Measurements from ENCODE around the gene ARMCX4. TPM values are rescaled to one million over a fixed set of nuclear protein-coding genes. Genes with fewer than 3 reads are reported as not detected.

Gene ARMCX4
- total RNA-seq, 1 experiment from 2014 or later = 5.0 TPM

DNA sequence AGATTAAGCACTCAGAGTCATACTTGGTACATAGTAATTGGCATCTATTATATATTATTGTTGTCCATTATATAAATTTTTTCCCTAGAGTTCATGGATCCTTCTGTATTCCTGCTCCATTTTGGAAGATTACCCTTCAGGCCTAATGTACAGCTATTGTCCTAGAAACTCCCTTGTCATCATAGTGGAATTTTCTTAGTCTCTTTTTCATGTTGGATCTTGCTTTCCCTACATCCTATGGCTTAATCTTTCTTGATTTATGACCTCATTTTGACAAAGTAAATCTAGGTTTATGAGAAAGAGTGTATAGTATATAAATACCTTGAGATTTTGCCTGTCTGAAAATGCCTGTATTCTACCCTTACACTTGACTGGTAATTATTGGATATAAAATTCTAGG lies 22.1 kb downstream of the ARMCX4 start:
- ChIA-PET POLR2A (no interaction called here), CTCF (no interaction called here)
- H3K4me3 Mint-ChIP-seq (ENCODE audit: unreplicated experiment) = no peak overlapping the region
- no peaks in the 10 kb centered on the region for H3K36me3 Mint-ChIP-seq (ENCODE audit: insufficient read depth, unreplicated experiment)
- no peaks in the 10 kb centered on the region for H3K4me1 ChIP-seq
- H3K27me3 Mint-ChIP-seq (ENCODE audit: insufficient read depth, unreplicated experiment) = peaks cover 2% of the 10 kb centered on the region
- DNase-seq = no peak
- H3K4me3 ChIP-seq (ENCODE audit: low read depth, low read length) = no peak overlapping the region
- BruUV-seq (replicated peaks) = no TSS peak
- TF ChIP-seq, protein P1, sequence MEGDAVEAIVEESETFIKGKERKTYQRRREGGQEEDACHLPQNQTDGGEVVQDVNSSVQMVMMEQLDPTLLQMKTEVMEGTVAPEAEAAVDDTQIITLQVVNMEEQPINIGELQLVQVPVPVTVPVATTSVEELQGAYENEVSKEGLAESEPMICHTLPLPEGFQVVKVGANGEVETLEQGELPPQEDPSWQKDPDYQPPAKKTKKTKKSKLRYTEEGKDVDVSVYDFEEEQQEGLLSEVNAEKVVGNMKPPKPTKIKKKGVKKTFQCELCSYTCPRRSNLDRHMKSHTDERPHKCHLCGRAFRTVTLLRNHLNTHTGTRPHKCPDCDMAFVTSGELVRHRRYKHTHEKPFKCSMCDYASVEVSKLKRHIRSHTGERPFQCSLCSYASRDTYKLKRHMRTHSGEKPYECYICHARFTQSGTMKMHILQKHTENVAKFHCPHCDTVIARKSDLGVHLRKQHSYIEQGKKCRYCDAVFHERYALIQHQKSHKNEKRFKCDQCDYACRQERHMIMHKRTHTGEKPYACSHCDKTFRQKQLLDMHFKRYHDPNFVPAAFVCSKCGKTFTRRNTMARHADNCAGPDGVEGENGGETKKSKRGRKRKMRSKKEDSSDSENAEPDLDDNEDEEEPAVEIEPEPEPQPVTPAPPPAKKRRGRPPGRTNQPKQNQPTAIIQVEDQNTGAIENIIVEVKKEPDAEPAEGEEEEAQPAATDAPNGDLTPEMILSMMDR (IDR thresholded peaks at IDR 0.05; ENCODE audit: insufficient read depth in 1 of 2, low read depth in 1 of 2, low read length in 1 of 2, severe bottlenecking in 1 of 2, unreplicated experiment in 1 of 2) = no peak
- no peak overlapping the region for H3K27ac Mint-ChIP-seq (ENCODE audit: unreplicated experiment)
- H3K4me1 Mint-ChIP-seq (ENCODE audit: low read depth, unreplicated experiment) = no peaks in the 10 kb centered on the region
- no peaks in the 10 kb centered on the region for H3K9me3 Mint-ChIP-seq (ENCODE audit: unreplicated experiment)
- no peaks in the 10 kb centered on the region for H3K9me3 ChIP-seq
- H3K27me3 ChIP-seq (replicated peaks; ENCODE audit: control insufficient read depth, insufficient read depth, low read length) = no peaks in the 10 kb centered on the region
- intact Hi-C loops (cut with micrococcal nuclease; ENCODE audit: unreplicated experiment) = no loop called here
- H3K36me3 ChIP-seq (ENCODE audit: control insufficient read depth, insufficient read depth, low read length) = no peaks in the 10 kb centered on the region

DNA sequence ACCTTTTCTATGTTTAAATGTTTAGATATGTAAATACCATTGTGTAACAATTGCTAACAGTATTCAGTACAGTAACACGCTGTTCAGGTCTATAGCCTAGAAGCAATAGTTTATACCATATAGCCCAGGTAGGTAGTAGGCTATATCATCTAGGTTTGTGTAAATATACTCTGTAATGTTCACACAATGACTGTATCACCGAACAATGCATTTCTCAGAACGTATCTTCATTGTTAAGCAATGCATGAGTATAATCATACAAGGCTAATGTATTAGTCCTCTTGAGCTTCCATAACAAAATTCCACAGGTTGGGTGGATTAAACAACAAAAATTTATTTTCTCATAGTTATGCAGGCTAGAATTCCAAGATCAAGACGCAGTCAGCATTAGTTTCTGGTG lies 22.7 kb downstream of the ARMCX4 start:
- CTCF ChIA-PET = no interaction called here
- TF ChIP-seq, protein P1 (IDR thresholded peaks at IDR 0.05; ENCODE audit: insufficient read depth in 1 of 2, low read depth in 1 of 2, low read length in 1 of 2, severe bottlenecking in 1 of 2, unreplicated experiment in 1 of 2) = no peak
- Histone ChIP-seq H3K4me1 (no peaks in the 10 kb centered on the region), H3K36me3 (ENCODE audit: control insufficient read depth, insufficient read depth, low read length) (no peaks in the 10 kb centered on the region), H3K9me3 (no peaks in the 10 kb centered on the region), H3K27me3 (replicated peaks; ENCODE audit: control insufficient read depth, insufficient read depth, low read length) (no peaks in the 10 kb centered on the region), H3K4me3 (ENCODE audit: low read depth, low read length) (no peak overlapping the region)
- intact Hi-C loops (cut with micrococcal nuclease; ENCODE audit: unreplicated experiment) = no loop called here
- Mint-ChIP-seq H3K4me3 (ENCODE audit: unreplicated experiment) (no peak overlapping the region), H3K4me1 (ENCODE audit: low read depth, unreplicated experiment) (no peaks in the 10 kb centered on the region), H3K36me3 (ENCODE audit: insufficient read depth, unreplicated experiment) (no peaks in the 10 kb centered on the region), H3K27ac (ENCODE audit: unreplicated experiment) (no peak overlapping the region), H3K9me3 (ENCODE audit: unreplicated experiment) (no peaks in the 10 kb centered on the region), H3K27me3 (ENCODE audit: insufficient read depth, unreplicated experiment) (peaks cover 2% of the 10 kb centered on the region)
- no TSS peak for BruUV-seq (replicated peaks)
- no peak for DNase-seq
- POLR2A ChIA-PET = no interaction called here

DNA sequence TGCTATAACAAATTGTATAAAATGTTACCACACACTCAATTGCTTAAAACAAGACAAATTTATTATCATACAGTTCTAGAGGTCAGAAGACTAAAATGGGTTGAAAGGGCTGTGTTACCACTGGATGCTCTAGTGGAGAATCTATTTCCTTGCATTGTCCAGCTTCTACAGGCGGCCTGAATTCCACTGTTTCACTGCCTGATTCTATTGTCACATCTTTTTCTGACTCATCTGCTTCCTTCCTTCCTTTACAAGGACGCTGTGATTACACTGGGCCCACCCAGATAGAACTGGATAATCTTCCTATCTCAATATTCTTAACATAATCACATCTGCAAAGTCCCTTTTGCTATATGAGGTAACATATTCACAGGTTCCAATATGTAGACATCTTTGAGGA lies 45.7 kb downstream of the ARMCX4 start:
- H3K4me1 Mint-ChIP-seq (ENCODE audit: low read depth, unreplicated experiment) = no peaks in the 10 kb centered on the region
- no peaks in the 10 kb centered on the region for H3K36me3 Mint-ChIP-seq (ENCODE audit: insufficient read depth, unreplicated experiment)
- H3K9me3 Mint-ChIP-seq (ENCODE audit: unreplicated experiment) = no peaks in the 10 kb centered on the region
- ChIA-PET POLR2A (no interaction called here), CTCF (no interaction called here)
- DNase-seq = no peak
- BruUV-seq (replicated peaks) = no TSS peak
- intact Hi-C loops (cut with micrococcal nuclease; ENCODE audit: unreplicated experiment) = no loop called here
- no peak overlapping the region for H3K27ac Mint-ChIP-seq (ENCODE audit: unreplicated experiment)
- Histone ChIP-seq H3K4me3 (ENCODE audit: low read depth, low read length) (no peak overlapping the region), H3K36me3 (ENCODE audit: control insufficient read depth, insufficient read depth, low read length) (no peaks in the 10 kb centered on the region), H3K9me3 (no peaks in the 10 kb centered on the region), H3K27me3 (replicated peaks; ENCODE audit: control insufficient read depth, insufficient read depth, low read length) (no peaks in the 10 kb centered on the region), H3K4me1 (no peaks in the 10 kb centered on the region)
- H3K27me3 Mint-ChIP-seq (ENCODE audit: insufficient read depth, unreplicated experiment) = no peaks in the 10 kb centered on the region
- no peak overlapping the region for H3K4me3 Mint-ChIP-seq (ENCODE audit: unreplicated experiment)
- TF ChIP-seq, protein P1 (IDR thresholded peaks at IDR 0.05; ENCODE audit: insufficient read depth in 1 of 2, low read depth in 1 of 2, low read length in 1 of 2, severe bottlenecking in 1 of 2, unreplicated experiment in 1 of 2) = no peak

Other genes starting within 250 kb of the ARMCX4 start
- not detected in 2 replicates for gene TAF7L, start 194.1 kb upstream of the ARMCX4 start, total RNA-seq (2022)
- gene TIMM8A, start 136.7 kb upstream of the ARMCX4 start, total RNA-seq (2022) = 21.6 and 23.3 TPM in 2 replicates
- not detected in 2 replicates for gene BTK, start 99.3 kb upstream of the ARMCX4 start, total RNA-seq (2022)
- gene RPL36A, start 94.4 kb upstream of the ARMCX4 start, total RNA-seq (2022) = 377 and 381 TPM in 2 replicates
- 46.0 and 53.2 TPM in 2 replicates for gene GLA, start 77.5 kb upstream of the ARMCX4 start, total RNA-seq (2022)
- gene HNRNPH2, start 77.2 kb upstream of the ARMCX4 start, total RNA-seq (2022) = 46.1 TPM in 2 replicates
- gene ARMCX1, start 65.1 kb downstream of the ARMCX4 start, total RNA-seq (2022) = not detected in 2 replicates
- 25.8 and 27.4 TPM in 2 replicates for gene ARMCX6, start 132.5 kb downstream of the ARMCX4 start, total RNA-seq (2022)
- gene ARMCX3, start 137.7 kb downstream of the ARMCX4 start, total RNA-seq (2022) = 31.0 and 33.5 TPM in 2 replicates
- not detected in 2 replicates for gene ARMCX2, start 174.4 kb downstream of the ARMCX4 start, total RNA-seq (2022)

Measured in Caco-2 (cell line).